GM18505 (cell line): ENCODE data around the gene USP10.
A peak's percentile ranks its signal among the peaks of the same experiment; 100 is the strongest.

ENCODE experiments used
- ATAC-seq: cut with Tn5 transposase; IDR thresholded peaks from one replicate; pipeline ENCODE4 v1.9.1; 2021; ENCODE audit not compliant: unreplicated experiment
- POLR2A ChIP-seq: IDR thresholded peaks from 4 replicates; pipeline ENCODE4 v1.6.1; 2011; ENCODE audit warnings: borderline replicate concordance; ENCODE audit not compliant: insufficient read depth, insufficient read length; ENCODE audit errors: extremely low read depth

Gene USP10

DNA sequence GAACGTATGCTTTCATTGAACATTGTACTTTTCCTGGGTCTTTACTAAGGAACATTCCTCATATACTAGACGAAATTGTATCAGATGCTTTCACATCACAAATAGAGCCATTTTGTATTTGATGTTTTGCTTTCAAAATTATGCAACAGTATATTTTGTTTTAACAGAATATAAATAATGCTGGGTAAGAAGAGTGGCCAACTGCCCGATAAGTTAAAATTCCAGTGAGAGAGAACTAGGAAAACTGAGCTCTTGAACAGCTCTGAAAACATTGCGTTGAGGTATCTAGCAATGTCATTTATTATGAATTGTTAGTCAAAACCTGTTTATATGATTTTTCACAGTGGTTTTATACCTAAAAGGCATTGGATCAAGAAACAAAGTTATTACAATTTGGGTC is 50.8 kb downstream of the USP10 start:
- ATAC-seq, result no peak
- no peak for TF ChIP-seq POLR2A

DNA sequence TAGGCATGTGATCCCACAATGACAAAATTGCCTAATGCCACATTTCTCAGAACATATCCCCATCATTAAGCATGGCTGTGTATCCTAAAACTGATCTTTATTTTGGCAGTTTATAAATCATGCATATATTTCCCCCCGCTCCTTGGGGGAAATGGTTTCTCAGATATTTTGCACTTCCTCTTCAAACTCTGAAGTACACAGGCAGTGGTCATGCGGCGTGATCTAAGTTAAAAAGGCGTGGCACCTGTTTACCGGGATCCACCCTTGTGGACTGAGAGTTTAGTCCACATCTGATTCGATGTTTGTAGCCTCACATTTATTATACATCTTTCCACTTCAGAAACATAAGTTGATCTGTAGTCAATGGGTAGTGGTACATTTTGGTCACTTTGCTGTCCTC is 51.4 kb downstream of the USP10 start:
- TF ChIP-seq POLR2A, result no peak
- no peak for ATAC-seq

DNA sequence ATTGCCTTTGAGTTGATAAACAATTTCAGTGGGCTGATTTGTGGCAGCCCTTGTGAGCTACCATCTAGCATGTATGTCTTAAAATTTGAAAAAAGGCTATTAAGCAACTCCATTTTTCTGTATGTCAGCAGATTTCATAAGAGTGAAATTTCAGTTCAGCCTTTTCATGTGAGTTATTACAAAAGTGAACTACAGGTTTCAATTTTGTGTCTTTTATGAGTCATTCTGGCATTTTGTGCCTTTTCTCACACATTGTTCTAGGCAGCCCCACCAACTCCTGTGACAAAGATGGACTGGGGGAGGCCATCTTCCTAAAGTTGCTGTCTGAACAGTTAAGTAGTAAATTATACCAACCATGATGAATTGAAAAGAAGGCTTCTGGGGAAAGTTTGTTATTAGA is 52.1 kb downstream of the USP10 start:
- no peak for ATAC-seq
- TF ChIP-seq POLR2A, result no peak

DNA sequence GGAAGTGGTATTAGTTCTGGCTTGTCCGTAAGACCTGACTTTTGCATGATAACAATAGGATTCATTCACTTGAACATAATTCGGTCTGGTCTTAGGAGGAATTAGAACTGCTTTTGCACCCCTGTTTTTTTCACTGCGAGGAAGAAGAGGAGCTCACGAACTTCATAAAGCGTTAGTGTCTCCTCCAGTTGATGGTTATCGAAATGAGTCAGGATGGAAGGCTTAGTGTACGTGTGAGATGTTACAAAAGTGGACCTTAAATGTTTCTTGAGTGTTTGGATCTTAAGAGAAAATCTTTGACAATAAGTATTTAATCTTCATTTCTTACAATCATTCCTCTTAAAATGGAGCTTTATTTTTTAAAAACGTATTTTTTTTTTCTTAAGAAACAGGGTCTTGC is 52.8 kb downstream of the USP10 start:
- no peak for TF ChIP-seq POLR2A
- ATAC-seq, result no peak

DNA sequence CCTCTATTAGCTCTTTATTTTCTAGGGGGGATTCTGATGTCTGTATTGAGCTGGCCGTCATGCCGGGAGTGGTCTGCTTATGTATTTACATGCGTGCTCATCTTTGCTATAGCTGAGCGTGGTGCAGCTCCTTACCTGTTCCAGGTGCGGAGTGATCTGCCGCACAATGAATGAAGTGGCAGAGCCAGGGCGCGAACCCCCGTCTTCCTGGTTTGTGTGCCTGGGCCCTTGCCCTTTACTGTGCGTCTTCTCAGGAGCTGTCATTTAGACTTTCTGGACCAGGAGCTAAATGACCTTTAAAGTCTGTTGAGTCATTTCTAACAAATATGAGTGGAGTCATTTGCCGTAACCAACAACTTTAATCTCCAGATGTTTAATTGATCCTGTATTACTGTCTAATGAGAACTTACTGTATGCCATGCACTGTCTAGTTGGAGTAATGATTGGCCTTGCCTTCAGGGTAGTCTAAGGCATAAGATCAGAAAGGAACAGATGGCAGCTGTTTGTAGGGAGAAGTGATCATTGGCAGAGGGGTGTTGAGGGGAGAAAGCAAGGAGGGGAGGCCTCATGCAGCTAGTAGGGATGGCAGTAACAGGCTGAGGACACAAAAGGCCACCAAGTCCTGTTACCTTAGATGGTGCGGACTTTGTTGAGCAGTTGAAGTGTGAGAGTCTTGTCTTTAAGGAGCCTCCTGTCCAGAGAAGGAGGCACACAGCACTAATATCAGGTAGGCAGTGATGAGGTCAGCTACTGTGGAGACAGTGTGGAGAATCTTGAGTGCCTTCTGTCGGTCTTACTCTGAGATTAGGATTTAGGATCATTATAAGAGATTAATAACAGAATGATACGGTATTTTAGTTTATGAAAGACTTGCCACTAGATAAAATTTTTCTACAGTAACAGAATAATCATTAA is 53.9 kb downstream of the USP10 start:
- no peak for ATAC-seq
- no peak for TF ChIP-seq POLR2A

DNA sequence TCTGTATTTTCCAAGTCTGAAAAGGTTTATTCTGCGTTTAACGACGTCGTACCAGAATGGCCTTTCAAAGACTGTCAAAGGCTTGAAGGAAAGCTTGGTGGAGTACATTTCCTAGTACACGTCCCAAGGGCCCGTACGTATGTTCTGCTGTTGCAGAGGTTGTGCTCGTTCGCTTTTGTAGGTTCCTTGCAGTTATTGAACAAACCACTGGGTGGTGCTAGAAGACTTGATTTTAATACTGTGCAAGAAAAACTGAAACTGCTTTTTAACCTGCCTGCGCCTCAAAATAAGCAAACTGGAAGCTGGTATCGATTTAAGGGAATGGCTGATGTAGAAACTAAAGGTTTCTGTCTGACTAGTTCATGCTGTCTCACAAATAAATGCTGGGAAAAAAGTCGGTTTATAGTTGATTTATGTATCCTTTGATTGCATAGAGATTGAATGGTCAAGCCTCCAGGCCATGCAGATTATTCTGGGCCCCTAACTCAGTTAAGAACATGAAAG is 54.6 kb downstream of the USP10 start:
- ATAC-seq, result peak; percentile 57
- no peak for TF ChIP-seq POLR2A

DNA sequence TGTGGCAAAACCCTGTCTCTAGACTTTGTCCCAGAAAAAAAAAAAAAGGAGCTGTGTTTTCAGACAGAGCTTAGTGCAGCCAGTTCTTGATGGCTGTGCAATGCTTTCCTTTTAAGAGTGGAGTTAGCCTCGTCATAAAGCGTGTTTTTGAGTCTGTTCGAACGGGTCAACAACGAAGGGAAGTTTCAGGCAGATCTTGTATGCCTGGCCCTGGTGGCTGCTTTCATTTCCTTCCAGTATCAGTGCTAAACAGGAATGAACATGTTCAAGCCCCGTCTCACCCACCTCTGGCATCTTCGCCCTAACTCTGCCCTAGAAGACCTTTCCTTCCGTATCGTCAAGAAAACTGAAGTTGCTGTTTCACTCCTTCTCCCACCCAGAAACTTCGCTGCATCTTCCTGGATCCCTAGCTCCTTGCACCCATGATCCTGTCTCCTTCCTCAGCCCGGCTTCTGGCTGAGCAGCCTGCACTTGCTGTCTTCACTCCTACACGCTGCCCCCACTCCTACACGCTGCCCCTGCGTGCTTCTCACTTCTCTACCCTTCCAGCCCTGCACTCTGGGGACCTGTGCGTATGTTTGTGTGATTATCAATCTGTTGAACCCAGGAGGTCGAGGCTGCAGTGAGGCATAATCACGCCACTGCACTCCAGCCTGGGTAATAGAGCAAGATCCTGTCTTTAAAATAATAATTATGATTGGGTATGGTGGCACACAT is 55.3 kb downstream of the USP10 start:
- ATAC-seq, result no peak
- TF ChIP-seq POLR2A, result no peak

DNA sequence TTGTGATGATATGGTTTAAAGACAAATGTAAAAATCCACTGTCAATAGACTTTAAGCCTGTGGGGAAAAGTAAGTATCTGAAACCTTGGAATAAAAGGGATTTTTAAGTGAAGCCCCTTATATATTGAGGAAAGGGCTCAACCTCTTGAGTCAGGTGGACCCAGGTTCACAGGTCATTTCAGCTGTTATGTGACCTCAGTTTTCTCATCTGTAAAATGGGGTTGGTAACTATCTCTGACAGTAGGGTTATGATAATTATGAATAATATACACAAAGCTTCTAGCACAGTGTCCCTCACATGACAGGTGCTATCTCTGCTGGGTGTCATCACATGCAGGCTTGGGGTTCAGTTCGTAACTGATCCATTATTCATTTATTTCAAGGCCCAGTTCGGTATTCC is 57.0 kb downstream of the USP10 start:
- no peak for TF ChIP-seq POLR2A
- no peak for ATAC-seq

DNA sequence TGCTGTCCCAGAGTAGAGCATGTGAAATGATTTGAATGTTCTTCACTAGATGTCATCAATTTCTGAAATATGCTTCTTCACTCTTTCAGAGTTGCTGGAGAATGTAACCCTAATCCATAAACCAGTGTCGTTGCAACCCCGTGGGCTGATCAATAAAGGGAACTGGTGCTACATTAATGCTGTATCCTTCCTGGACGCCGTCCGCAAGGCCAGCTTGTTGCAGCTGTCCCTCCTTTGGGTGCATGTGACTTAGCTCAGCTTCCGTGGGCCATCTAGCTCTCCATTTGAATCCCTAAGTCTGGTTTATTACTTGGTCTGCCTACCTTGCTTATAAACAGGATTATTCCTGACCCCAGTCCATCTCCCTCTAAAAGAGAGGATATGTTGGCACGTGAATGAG is 58.8 kb downstream of the USP10 start:
- ATAC-seq, result no peak
- no peak for TF ChIP-seq POLR2A

DNA sequence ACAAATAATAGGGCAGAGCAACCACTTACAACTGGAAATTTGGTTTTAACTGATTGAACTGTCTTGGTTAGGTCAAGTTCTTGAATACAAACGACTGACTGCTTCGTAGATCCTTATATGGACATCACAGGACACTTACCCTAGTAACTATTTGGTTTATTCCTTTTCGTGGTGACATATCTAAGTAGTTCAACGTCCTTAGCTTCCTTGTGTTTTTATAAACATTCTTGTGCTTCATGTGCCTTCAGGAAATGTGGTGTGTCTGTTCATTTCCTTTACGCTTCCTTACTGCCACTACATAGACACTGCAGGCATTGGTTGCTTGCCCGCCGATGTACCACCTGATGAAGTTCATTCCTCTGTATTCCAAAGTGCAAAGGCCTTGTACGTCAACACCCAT is 59.3 kb downstream of the USP10 start:
- no peak for TF ChIP-seq POLR2A

DNA sequence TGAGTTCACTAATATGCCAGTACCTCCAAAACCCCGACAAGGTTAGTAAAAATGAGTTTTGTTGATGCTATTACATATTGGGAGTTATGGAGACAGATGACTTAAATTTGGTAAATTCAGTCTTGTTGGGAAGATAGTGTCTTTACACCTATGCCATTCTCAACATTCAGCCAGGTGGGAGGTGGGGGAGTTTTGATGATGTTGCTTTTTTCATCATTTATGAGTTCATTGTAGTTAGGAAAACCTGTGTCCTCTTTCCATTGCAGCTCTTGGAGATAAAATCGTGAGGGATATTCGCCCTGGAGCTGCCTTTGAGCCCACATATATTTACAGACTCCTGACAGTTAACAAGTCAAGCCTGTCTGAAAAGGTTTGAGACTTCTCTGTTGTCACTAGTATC is 60.1 kb downstream of the USP10 start:
- no peak for TF ChIP-seq POLR2A
- ATAC-seq, result no peak

More for the DNA sequence above, 59.3 kb downstream of the USP10 start:
- no peak for ATAC-seq

DNA sequence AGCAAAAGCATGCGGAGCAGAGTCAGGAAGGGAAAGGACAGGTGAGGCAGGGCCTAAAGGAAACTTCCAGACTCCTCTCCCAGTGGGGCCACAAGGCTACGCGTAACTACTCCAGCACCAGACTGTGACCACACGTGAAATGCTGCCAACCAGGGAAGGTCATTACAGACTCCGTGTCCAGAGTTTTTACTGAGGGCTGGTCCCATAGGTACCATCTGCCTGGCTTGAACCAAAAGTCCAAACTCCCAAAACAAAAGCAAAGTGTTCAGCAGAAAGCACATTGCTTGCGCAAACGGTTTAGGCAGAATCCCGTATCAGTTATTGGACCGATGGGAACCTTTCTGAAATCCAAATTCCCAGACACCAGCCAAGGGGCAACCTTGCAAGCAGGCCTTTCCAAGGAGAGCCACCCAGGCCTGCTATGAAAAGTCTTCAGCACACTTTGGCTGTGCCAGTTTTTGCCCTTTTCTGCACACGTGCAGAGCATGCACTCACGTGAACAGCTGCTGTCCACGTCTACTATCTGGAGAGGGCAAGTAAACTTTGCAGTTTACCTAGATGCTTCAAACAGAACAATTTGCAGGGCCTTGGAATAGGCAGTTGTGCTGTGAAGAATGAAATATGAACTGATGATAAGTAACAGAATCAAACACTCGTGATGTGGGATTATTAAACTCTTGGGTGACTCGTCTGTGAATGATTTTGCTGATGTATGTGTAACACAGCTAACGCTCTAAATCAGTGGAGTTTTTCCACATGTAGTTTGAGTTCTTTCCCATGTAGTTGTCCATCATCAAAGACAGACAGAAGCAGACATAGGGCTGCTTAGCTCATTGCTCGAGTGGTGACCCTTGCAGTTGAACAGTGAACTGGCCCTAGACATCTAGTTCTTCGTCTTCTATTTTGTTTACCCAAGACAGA is 61.9 kb downstream of the USP10 start:
- no peak for ATAC-seq
- no peak for TF ChIP-seq POLR2A

DNA sequence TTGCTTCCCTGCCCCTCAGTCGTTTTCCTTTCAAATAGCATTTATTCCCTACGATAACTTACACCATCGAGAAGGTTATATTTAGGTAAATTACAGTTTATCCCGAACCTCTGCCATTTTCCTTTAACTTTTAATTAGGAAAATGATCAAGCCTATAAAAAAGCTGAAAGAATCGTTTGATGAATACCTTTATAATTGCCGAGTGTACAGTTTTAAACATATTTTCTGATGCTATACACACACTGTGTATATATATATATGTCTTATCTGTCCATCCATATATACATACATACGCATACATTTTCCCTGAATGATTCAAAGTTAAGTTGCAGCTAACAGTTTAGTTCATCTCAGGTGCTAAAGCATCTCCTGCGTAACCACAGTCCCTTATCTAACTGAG is 63.4 kb downstream of the USP10 start:
- ATAC-seq, result no peak
- TF ChIP-seq POLR2A, result no peak
